Colonic mucosa (tissue), 4 donors: ENCODE measurements around the gene XPNPEP1. TPM values are rescaled to one million over a fixed set of nuclear protein-coding genes. Genes with fewer than 3 reads are reported as not detected.

ENCODE experiments used
- DNase-seq: peaks from one replicate; pipeline ENCODE4 v3.0.0-alpha.2; 2020
- H3K27ac ChIP-seq: fragments of 200-600 bp; one replicate; pipeline ENCODE4 v1.8.0; 2021
- H3K27me3 ChIP-seq: fragments of 200-600 bp; one replicate; pipeline ENCODE4 v1.8.0; 2021
- H3K36me3 ChIP-seq: fragments of 200-600 bp; one replicate; pipeline ENCODE4 v1.8.0; 2021
- H3K4me1 ChIP-seq: fragments of 200-600 bp; one replicate; pipeline ENCODE4 v1.8.0; 2021; ENCODE audit warnings: mild to moderate bottlenecking
- H3K4me3 ChIP-seq: fragments of 200-600 bp; one replicate; pipeline ENCODE4 v1.8.0; 2021
- H3K9ac ChIP-seq, 2 donors: one replicate each; pipeline ENCODE4 v1.7.0; 2013; ENCODE audit warnings: control low read depth in 2 of 2, low read depth in 2 of 2, low read length in 2 of 2
- H3K9me3 ChIP-seq: fragments of 200-600 bp; one replicate; pipeline ENCODE4 v1.8.0; 2021
- CTCF ChIP-seq: fragments of 200-600 bp; IDR thresholded peaks from one replicate; pipeline ENCODE4 v1.8.0; 2022; ENCODE audit warnings: antibody characterized with exemption, mild to moderate bottlenecking
- intact Hi-C: fragments of 100-400 bp; cut with DNase I; formaldehyde crosslinking; loops from one replicate; pipeline ENCODE4 v1.14.1; 2022
- total RNA-seq, 2 donors: library from RNA; stranded (reverse); fragmentation: NEBNext Ultra II Directional in 1 of 2; extraction: Animal tissue kit (Norgen Biotek cat#: 25700) in 1 of 2; gene quantifications; one replicate each; pipeline ENCODE4 v1.2.1, GENCODE V29; 2021
- donor health status: healthy.
- donor health status: DM: no; HTN: no; CAD: no.
- donor health status: DM: no; HTN: no; CAD: no.

XPNPEP1 gene
- total RNA-seq, 2 donors from 2014 or later, result 122 to 127 TPM

DNA sequence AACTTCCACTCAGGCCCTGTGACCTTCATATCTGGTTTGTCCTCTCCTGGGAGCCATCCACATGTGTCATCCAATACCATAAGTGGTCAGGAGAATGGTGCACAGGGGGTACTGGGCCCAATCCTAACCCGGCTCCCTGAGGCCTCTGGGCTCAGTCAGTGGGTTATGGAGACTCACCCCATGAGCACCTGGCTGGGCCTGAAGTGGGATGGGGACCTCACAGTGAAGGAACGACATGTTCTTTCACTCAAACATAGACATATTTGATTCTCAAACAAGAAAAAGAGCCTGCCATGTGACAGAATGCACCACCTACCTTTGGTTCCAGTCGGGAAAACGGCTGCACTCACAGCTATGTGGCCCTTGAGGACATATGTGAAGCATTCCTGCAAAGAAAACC lies 51.8 kb downstream of the XPNPEP1 start:
- H3K27me3 ChIP-seq, result no peaks in the 10 kb centered on the region
- no peak overlapping the region for H3K9ac ChIP-seq
- peaks cover 34% of the 10 kb centered on the region for H3K36me3 ChIP-seq
- H3K4me3 ChIP-seq, result no peak overlapping the region
- H3K9me3 ChIP-seq, result no peaks in the 10 kb centered on the region
- no peak for DNase-seq
- H3K4me1 ChIP-seq, result no peaks in the 10 kb centered on the region
- no peak overlapping the region for H3K27ac ChIP-seq
- no peak for TF ChIP-seq CTCF
- intact Hi-C loops, result no loop called here

DNA sequence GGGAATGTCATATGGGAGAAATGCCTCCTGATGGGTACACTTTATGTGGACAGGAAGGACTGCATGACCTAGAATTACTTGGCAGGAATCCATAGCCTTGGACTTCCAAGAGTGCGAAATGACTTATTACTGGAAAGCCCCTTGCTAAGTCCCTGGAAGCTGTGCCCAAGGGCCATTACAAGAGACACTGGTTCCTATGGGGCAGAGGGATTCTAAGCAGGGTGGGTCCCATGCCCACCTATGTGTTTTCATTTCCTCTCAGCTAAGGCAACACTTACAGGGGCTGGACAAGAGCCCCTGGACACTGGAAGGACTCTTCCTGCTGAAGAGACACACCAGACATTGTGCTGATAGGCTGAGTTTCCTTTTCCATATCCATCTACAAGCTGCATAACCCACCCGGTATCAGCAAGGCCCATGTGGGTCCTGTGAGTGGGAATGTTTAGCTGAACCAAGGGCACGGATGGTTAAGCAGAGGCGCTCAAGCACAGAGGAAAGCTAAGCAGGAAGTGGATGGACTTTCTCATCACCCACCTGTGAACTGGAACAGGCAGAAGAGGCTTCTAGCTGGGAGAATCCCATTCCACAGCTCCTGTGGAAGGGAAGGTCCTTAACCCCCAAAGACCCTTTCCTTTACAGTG lies 56.2 kb downstream of the XPNPEP1 start:
- Histone ChIP-seq H3K4me3 (no peak overlapping the region), H3K36me3 (peaks cover 40% of the 10 kb centered on the region), H3K9ac (no peak overlapping the region), H3K27me3 (no peaks in the 10 kb centered on the region), H3K27ac (no peak overlapping the region), H3K4me1 (no peaks in the 10 kb centered on the region), H3K9me3 (no peaks in the 10 kb centered on the region)
- peak; percentile 4 for DNase-seq
- intact Hi-C loops, result no loop called here
- no peak for TF ChIP-seq CTCF

DNA sequence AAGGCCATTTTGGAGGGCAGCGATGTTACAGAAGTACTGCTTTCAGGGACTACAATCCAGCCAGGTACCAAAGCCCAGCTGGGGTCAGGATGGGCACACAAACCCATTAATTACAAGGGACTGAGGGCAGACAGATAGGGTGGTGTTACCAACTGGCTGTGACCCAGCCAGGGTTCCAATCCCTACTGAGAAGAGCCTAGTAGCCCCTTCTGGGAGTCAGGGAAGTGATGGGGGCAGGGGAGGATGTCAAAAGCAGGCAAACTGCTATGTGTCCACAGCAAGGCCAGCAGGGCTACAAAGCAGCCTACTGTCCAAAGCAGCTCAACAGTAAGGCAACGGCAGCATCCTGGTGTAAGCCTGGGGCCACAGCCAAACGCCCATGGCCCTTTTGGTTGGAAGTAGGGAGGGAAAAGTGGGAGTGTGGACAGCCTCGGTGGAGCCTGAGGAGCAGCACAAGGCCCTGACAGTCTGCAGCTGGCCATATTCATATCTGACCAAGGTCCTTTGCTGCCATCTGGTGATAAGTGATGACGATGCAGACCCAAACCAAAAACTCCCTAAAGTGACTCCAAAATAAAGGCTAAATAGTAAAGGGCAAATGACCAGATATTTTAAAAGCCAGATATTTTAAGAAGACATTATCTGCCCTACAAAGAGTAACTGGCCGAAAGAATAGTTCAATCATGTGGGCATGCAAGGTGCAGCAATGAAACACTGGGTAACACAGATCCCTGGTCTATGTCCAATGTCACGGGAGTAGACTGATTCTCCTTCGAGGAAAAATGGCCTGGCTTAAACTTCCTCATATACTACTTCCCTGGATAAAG lies 56.9 kb downstream of the XPNPEP1 start:
- H3K9ac ChIP-seq, result no peak overlapping the region
- TF ChIP-seq CTCF, result no peak
- H3K9me3 ChIP-seq, result no peaks in the 10 kb centered on the region
- intact Hi-C loops, result no loop called here
- no peaks in the 10 kb centered on the region for H3K4me1 ChIP-seq
- no peaks in the 10 kb centered on the region for H3K27me3 ChIP-seq
- DNase-seq, result peak; percentile 20
- H3K27ac ChIP-seq, result no peak overlapping the region
- H3K4me3 ChIP-seq, result no peak overlapping the region
- H3K36me3 ChIP-seq, result peaks cover 34% of the 10 kb centered on the region

- H3K36me3 ChIP-seq, result peaks cover 23% of the 10 kb centered on the region
Observed at GRCh38 chr10:109863775-109864174, 59.5 kb downstream of the XPNPEP1 start.

DNA sequence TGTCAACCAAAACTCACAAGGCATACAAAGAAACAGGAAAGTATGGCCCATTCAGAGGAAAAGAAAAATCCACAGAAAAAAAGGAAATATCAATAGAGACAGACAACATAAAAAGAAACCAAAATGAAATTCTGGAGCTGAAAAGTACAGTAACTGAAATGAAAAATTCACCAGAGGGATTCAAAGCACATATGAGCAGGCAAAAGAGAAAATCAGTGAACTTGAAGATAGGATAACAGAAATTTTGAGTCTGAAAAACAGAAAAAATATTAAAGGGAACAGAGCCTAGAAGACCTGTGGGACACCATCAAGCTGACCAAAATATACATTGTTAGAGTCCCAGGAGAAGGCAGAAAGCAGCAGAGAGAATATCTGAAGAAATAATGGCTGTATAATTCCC lies 60.6 kb downstream of the XPNPEP1 start:
- Histone ChIP-seq H3K27me3 (no peaks in the 10 kb centered on the region), H3K4me3 (no peak overlapping the region), H3K36me3 (peaks cover 19% of the 10 kb centered on the region), H3K4me1 (no peaks in the 10 kb centered on the region), H3K27ac (no peak overlapping the region), H3K9ac (no peak overlapping the region), H3K9me3 (no peaks in the 10 kb centered on the region)
- DNase-seq, result no peak
- intact Hi-C loops, result no loop called here
- no peak for TF ChIP-seq CTCF

More at GRCh38 chr10:109863775-109864174, 59.5 kb downstream of the XPNPEP1 start:
- Histone ChIP-seq H3K9me3 (no peaks in the 10 kb centered on the region), H3K27ac (no peak overlapping the region), H3K4me1 (no peaks in the 10 kb centered on the region), H3K27me3 (no peaks in the 10 kb centered on the region), H3K4me3 (no peak overlapping the region), H3K9ac (no peak overlapping the region)
- TF ChIP-seq CTCF, result no peak
- intact Hi-C loops, result no loop called here
- DNase-seq, result no peak
